ENCODE measurements around the gene SLC26A3. TPM values are rescaled to one million over a fixed set of nuclear protein-coding genes. Genes with fewer than 3 reads are reported as not detected.

SLC26A3 gene
- total and polyA plus RNA-seq, 3 donors from 2014 or later, result 1.1 to 1.3 TPM; not detected in 1

- H3K9me3 ChIP-seq, result no peaks in the 10 kb centered on the region
- peak; percentile 97 for DNase-seq
- H3K4me1 ChIP-seq, result peaks cover 18% of the 10 kb centered on the region
- TF ChIP-seq, protein P1, sequence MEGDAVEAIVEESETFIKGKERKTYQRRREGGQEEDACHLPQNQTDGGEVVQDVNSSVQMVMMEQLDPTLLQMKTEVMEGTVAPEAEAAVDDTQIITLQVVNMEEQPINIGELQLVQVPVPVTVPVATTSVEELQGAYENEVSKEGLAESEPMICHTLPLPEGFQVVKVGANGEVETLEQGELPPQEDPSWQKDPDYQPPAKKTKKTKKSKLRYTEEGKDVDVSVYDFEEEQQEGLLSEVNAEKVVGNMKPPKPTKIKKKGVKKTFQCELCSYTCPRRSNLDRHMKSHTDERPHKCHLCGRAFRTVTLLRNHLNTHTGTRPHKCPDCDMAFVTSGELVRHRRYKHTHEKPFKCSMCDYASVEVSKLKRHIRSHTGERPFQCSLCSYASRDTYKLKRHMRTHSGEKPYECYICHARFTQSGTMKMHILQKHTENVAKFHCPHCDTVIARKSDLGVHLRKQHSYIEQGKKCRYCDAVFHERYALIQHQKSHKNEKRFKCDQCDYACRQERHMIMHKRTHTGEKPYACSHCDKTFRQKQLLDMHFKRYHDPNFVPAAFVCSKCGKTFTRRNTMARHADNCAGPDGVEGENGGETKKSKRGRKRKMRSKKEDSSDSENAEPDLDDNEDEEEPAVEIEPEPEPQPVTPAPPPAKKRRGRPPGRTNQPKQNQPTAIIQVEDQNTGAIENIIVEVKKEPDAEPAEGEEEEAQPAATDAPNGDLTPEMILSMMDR (IDR thresholded peaks at IDR 0.05), result peak; percentile 64 to 83 (median 80)
- no peak for TF ChIP-seq POLR2A (IDR thresholded peaks at IDR 0.05)
- 1% methylated on average over 37 to 56 of the region's 56 CpGs for WGBS, 2 donors
- peak within 1 kb of the TSS; percentile 93 to 99 for H3K27ac ChIP-seq
- no peaks in the 10 kb centered on the region for H3K27me3 ChIP-seq
- intact Hi-C loops (cut with DNase I; ENCODE audit: low total_unique reads), result loop anchor here (10.0 kb wide), 1 partner anchor 131 kb away; no protein-coding TSS in a partner anchor
- no peaks in the 10 kb centered on the region for H3K36me3 ChIP-seq (ENCODE audit: low read depth, missing control alignments)
- H3K4me3 ChIP-seq, result peak within 1 kb of the TSS; percentile 71 to 89
Observed at GRCh38 chr7:107743567-107744344, 59.3 kb downstream of the SLC26A3 start, which contains the start of gene CBLL1. CBLL1 (plus strand) TSS chr7:107744142; CDS start chr7:107744164, 22 bp downstream.

GRCh38 chr7:107742678-107743566 is 60.1 kb downstream of the SLC26A3 start:
- H3K27me3 ChIP-seq, result no peaks in the 10 kb centered on the region
- H3K9me3 ChIP-seq, result no peaks in the 10 kb centered on the region
- DNase-seq, result no peak
- intact Hi-C loops (cut with DNase I; ENCODE audit: low total_unique reads), result loop anchor here (10.0 kb wide), 1 partner anchor 132 kb away; no protein-coding TSS in a partner anchor
- peaks cover 18% of the 10 kb centered on the region for H3K4me1 ChIP-seq
- TF ChIP-seq, protein P1 (IDR thresholded peaks at IDR 0.05), result no peak
- no peak for TF ChIP-seq POLR2A (IDR thresholded peaks at IDR 0.05)
- 11 to 12% methylated on average over 28 to 29 of the region's 29 CpGs for WGBS, 2 donors
- peak overlapping the region; percentile 93 to 99 for H3K27ac ChIP-seq
- peak overlapping the region; percentile 71 to 89 for H3K4me3 ChIP-seq
- H3K36me3 ChIP-seq (ENCODE audit: low read depth, missing control alignments), result no peaks in the 10 kb centered on the region

- Histone ChIP-seq H3K4me3 (no peak overlapping the region), H3K27ac (no peak overlapping the region), H3K9me3 (no peaks in the 10 kb centered on the region), H3K27me3 (no peaks in the 10 kb centered on the region), H3K36me3 (ENCODE audit: low read depth, missing control alignments) (no peaks in the 10 kb centered on the region), H3K4me1 (no peaks in the 10 kb centered on the region)
- DNase-seq, result no peak
- TF ChIP-seq, protein P1 (IDR thresholded peaks at IDR 0.05), result no peak
- TF ChIP-seq POLR2A (IDR thresholded peaks at IDR 0.05), result no peak
- intact Hi-C loops (cut with DNase I; ENCODE audit: low total_unique reads), result loop anchor here (10.0 kb wide), 1 partner anchor 263 kb away; no protein-coding TSS in a partner anchor
Observed at GRCh38 chr7:107728276-107728675, 74.7 kb downstream of the SLC26A3 start.

GRCh38 chr7:107726356-107727130 is 76.5 kb downstream of the SLC26A3 start:
- no peaks in the 10 kb centered on the region for H3K9me3 ChIP-seq
- H3K4me3 ChIP-seq, result no peak overlapping the region
- no peaks in the 10 kb centered on the region for H3K4me1 ChIP-seq
- no peaks in the 10 kb centered on the region for H3K27me3 ChIP-seq
- 81 to 87% methylated on average over 3 of the region's 3 CpGs for WGBS, 2 donors
- intact Hi-C loops (cut with DNase I; ENCODE audit: low total_unique reads), result loop anchor here (10.0 kb wide), 1 partner anchor 262 kb away; no protein-coding TSS in a partner anchor
- DNase-seq, result no peak
- no peaks in the 10 kb centered on the region for H3K36me3 ChIP-seq (ENCODE audit: low read depth, missing control alignments)
- H3K27ac ChIP-seq, result no peak overlapping the region
- no peak for TF ChIP-seq POLR2A (IDR thresholded peaks at IDR 0.05)
- TF ChIP-seq, protein P1 (IDR thresholded peaks at IDR 0.05), result no peak

All from testis (tissue), 3 donors.